Activated T-cell treated with anti-CD3 and anti-CD28 coated beads, Interleukin-2, amount 50 U/mL, for 4 hours (primary cell): Measurements from ENCODE around the gene AGBL3. TPM values are rescaled to one million over a fixed set of nuclear protein-coding genes. Genes with fewer than 3 reads are reported as not detected.
"Not testable (repeated sequence)": the region's sequence is repeated elsewhere in the genome, so short reads cannot be mapped to it uniquely, and the experiment has no call there.

Experiments used
- ATAC-seq, 2 donors: fragments of 200-7000 bp; cut with Tn5 transposase; one replicate each; pipeline ENCODE4 v1.10.0; 2021
- DNase-seq: peaks from one replicate; pipeline ENCODE4 v3.0.0-alpha.2; 2020
- H3K27me3 Mint-ChIP-seq: one replicate; pipeline ENCODE4 v1.8.0; 2021; ENCODE audit warnings: low read depth, mixed read lengths
- H3K36me3 Mint-ChIP-seq: one replicate; pipeline ENCODE4 v1.8.0; 2022; ENCODE audit warnings: mixed read lengths; ENCODE audit not compliant: insufficient read depth
- H3K4me1 Mint-ChIP-seq: one replicate; pipeline ENCODE4 v1.8.0; 2021; ENCODE audit warnings: low read depth, mixed read lengths
- H3K4me3 Mint-ChIP-seq: one replicate; pipeline ENCODE4 v1.8.0; 2021; ENCODE audit warnings: mild to moderate bottlenecking, moderate library complexity, mixed read lengths
- H3K9me3 Mint-ChIP-seq: one replicate; pipeline ENCODE4 v1.8.0; 2021; ENCODE audit warnings: mixed read lengths
- total RNA-seq, 3 donors: library from RNA; stranded (reverse); gene quantifications; one replicate each; pipeline ENCODE4 v1.2.1, GENCODE V29; 2021

The AGBL3 gene
- total RNA-seq, 3 donors from 2014 or later = 1.2 to 2.7 (median 2.1) TPM

GRCh38 chr7:135168489-135169140, 182.3 kb downstream of the AGBL3 start:
- DNase-seq = no peak
- Mint-ChIP-seq H3K4me3 (peak overlapping the region; percentile 96), H3K36me3 (peaks cover 23% of the 10 kb centered on the region)

GRCh38 chr7:135169141-135169963, 183.0 kb downstream of the AGBL3 start:
- DNase-seq = peak; percentile 50
- no peaks in the 10 kb centered on the region for H3K9me3 Mint-ChIP-seq
- H3K27me3 Mint-ChIP-seq = no peaks in the 10 kb centered on the region
- peak; percentile 2 to 15 for ATAC-seq
- H3K4me1 Mint-ChIP-seq = peaks cover 44% of the 10 kb centered on the region
- H3K36me3 Mint-ChIP-seq = peaks cover 17% of the 10 kb centered on the region
- peak overlapping the region; percentile 96 for H3K4me3 Mint-ChIP-seq

More at GRCh38 chr7:135168489-135169140, 182.3 kb downstream of the AGBL3 start:
- peaks cover 48% of the 10 kb centered on the region for H3K4me1 Mint-ChIP-seq
- no peak for ATAC-seq
- no peaks in the 10 kb centered on the region for H3K9me3 Mint-ChIP-seq
- H3K27me3 Mint-ChIP-seq = no peaks in the 10 kb centered on the region

DNA sequence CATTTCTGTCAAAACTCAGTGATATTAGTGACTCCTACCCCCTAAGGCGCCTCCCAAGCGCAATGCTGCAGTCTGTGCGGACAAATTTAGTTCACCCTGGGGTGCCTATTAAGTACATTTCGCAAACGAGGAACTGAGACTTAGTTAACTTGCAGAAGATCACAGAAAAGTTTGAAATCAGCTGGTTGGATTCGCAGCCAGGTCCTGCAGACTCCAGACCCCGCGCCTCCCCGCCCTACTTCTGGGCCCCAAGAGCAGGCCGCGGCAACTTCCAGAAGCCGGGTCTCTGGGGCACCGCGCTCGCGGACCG, 183.6 kb downstream of the AGBL3 start:
- H3K4me3 Mint-ChIP-seq = peak overlapping the region; percentile 96
- DNase-seq (no peak), ATAC-seq (no peak)
- H3K36me3 Mint-ChIP-seq = peaks cover 17% of the 10 kb centered on the region
- no peaks in the 10 kb centered on the region for H3K9me3 Mint-ChIP-seq
- H3K4me1 Mint-ChIP-seq = peaks cover 44% of the 10 kb centered on the region
- H3K27me3 Mint-ChIP-seq = no peaks in the 10 kb centered on the region

- H3K4me3 Mint-ChIP-seq = peak within 1 kb of the TSS; percentile 96
- H3K27me3 Mint-ChIP-seq = no peaks in the 10 kb centered on the region
- peaks cover 12% of the 10 kb centered on the region for H3K36me3 Mint-ChIP-seq
- DNase-seq (peak; percentile 88), ATAC-seq (peak; percentile 85 to 86)
- H3K4me1 Mint-ChIP-seq = peaks cover 44% of the 10 kb centered on the region
- no peaks in the 10 kb centered on the region for H3K9me3 Mint-ChIP-seq
These were observed 184.1 kb downstream of the AGBL3 start, which contains the start of gene CYREN for GRCh38 chr7:135170274-135170997. CYREN (minus strand) TSS chr7:135170707; CDS start chr7:135168922, 1,785 bp downstream.

DNA sequence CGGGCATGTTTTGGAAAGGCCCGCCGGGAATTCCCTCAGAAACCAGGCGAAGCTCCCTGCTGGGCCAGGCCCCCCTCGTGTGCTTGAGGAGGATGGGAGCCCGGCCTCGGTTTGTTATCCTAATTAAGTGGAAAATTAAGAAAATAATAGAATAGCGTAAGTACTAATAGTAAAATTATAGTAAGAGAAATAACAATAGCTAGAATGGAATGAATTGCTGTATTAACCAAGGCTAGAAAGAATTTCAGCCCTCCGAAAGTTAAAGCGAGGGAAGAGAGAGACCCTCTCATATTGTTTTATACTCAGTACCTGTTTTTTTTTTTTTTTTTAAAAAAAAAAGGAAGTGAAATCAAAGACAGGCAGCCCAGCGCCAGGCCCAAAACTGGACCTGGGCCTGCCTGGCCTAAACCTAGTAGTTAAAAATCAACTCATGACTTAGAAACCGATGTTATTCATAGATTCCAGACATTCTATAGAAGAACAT, 184.7 kb downstream of the AGBL3 start:
- H3K36me3 Mint-ChIP-seq = peaks cover 11% of the 10 kb centered on the region
- peaks cover 44% of the 10 kb centered on the region for H3K4me1 Mint-ChIP-seq
- peak overlapping the region; percentile 96 for H3K4me3 Mint-ChIP-seq
- not testable (repeated sequence) for H3K27me3 Mint-ChIP-seq, H3K9me3 Mint-ChIP-seq, ATAC-seq, DNase-seq

- not testable (repeated sequence) for ATAC-seq, DNase-seq, H3K9me3 Mint-ChIP-seq, H3K27me3 Mint-ChIP-seq
- Mint-ChIP-seq H3K4me1 (peaks cover 43% of the 10 kb centered on the region), H3K36me3 (peaks cover 18% of the 10 kb centered on the region), H3K4me3 (peak overlapping the region; percentile 96)
These were observed 185.4 kb downstream of the AGBL3 start for GRCh38 chr7:135171581-135172291.

DNA sequence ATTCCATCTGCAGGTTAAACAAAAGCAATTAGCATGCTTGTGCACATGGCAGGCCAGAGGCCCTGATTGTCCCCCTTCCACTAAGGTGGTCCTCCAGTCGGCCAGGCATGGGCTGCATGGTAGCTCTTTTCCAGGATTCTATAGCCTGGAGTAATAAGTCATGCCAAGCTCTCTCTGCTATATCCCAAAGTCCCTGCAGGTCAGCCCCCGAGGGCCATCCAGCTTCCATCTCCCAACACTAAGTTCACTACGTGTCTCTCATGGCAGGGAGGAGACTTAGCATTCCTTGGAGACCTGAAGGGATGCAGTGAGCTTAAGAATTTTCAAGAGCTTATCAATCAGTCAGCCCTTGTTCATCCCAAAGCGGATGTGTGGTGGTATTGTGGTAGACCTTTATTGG, 187.6 kb downstream of the AGBL3 start:
- not testable (repeated sequence) for H3K27me3 Mint-ChIP-seq, DNase-seq, ATAC-seq, H3K4me3 Mint-ChIP-seq, H3K9me3 Mint-ChIP-seq
- Mint-ChIP-seq H3K4me1 (peaks cover 24% of the 10 kb centered on the region), H3K36me3 (peaks cover 10% of the 10 kb centered on the region)

DNA sequence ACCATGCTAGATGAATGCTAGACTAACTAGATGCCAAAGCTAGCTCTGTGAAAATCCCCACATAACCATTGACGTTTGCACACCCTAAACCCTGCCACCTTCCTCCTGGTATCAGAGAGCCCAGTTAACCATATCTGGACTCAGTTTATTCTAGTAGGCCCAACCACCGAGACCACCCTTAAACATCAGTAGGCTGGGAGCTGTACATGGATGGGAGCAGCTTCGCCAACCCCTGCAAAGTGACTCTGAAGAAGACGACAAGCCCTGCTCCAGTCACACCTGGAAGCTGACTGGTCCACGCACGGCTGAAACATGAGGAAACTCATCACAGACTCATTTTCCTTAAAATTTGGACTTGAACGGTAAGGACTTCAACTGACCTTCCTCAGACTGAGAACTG, 188.6 kb downstream of the AGBL3 start:
- Mint-ChIP-seq H3K9me3 (peaks cover 3% of the 10 kb centered on the region), H3K4me1 (peaks cover 14% of the 10 kb centered on the region), H3K4me3 (no peak overlapping the region), H3K27me3 (no peaks in the 10 kb centered on the region), H3K36me3 (peaks cover 11% of the 10 kb centered on the region)
- no peak for ATAC-seq
- DNase-seq = no peak

DNA sequence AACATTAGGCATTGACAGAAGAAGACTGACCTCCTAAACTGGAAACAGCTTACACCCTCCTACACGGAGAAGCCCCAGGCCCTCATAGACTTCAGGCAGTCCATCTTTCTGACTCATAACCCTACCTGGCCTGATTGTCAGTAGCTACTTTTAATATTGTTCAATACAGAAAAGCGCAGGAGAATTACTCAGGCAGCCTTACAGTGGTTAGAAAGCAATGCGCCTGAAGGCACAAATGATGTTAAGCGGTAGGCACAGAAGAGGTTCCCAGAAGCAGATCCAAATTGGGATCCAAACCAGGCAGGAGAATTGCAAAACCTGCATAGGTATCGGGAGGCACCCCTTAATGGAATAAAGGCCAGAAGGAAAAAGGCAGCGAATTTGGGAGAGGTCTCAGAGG, 189.6 kb downstream of the AGBL3 start:
- DNase-seq (no peak), ATAC-seq (no peak)
- H3K36me3 Mint-ChIP-seq = peaks cover 14% of the 10 kb centered on the region
- H3K4me3 Mint-ChIP-seq = no peak overlapping the region
- peaks cover 5% of the 10 kb centered on the region for H3K9me3 Mint-ChIP-seq
- H3K27me3 Mint-ChIP-seq = no peaks in the 10 kb centered on the region
- H3K4me1 Mint-ChIP-seq = peaks cover 12% of the 10 kb centered on the region

DNA sequence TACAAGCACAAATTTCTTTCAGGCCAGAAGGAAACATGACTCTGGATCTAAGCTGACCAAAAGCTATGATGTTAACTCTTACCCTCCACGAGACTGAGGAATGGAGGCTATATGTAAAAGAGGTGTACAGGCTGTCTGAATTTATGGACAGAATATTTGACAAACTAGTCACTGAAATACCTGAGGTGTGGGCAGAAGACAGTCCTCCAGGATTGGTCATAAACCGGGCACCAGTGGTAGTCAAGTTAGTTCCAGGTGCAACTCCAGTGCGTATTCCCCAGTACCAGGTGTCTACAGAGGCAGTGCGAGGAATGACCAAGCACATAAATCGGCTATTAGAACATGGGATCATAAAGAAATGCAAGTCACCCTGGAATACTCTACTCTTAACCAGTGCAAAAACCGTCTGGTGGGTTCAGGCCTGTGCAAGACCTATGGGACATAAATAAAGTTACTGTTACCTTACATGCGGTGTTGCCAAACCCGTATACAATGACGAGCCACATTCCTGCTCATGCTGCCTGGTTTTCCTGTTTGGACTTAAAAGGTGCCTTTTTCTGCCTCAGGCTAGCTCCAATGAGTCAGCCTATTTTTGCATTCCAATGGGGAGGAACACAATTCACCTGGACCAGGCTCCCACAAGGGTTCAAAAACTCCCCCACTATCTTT, 190.9 kb downstream of the AGBL3 start:
- ATAC-seq (no peak), DNase-seq (no peak)
- H3K9me3 Mint-ChIP-seq = peaks cover 13% of the 10 kb centered on the region
- H3K4me1 Mint-ChIP-seq = peaks cover 2% of the 10 kb centered on the region
- H3K4me3 Mint-ChIP-seq = no peak overlapping the region
- no peaks in the 10 kb centered on the region for H3K27me3 Mint-ChIP-seq
- H3K36me3 Mint-ChIP-seq = peaks cover 24% of the 10 kb centered on the region

DNA sequence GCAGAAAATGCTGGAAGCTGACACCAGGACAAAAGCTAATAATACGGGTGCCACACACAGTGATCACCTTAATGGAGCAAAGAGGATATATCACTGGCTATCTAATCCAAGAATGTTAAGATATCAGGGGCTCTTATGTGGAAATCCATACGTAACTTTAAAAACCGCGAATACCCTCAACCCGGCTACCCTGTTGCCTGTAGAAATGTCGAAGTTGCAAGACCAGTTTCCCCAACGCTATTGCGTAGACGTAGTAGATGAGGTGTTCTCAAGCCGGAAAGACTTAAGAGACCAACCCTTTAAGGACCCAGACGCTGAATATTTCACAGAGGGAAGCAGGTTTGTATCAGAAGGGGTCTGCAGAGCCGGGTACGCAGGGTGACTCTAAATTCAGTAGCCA, 192.1 kb downstream of the AGBL3 start:
- no peak for DNase-seq
- Mint-ChIP-seq H3K4me1 (no peaks in the 10 kb centered on the region), H3K36me3 (peaks cover 35% of the 10 kb centered on the region), H3K9me3 (peaks cover 19% of the 10 kb centered on the region), H3K4me3 (no peak overlapping the region), H3K27me3 (no peaks in the 10 kb centered on the region)
- no peak for ATAC-seq

GRCh38 chr7:135179321-135179925, 193.1 kb downstream of the AGBL3 start:
- no peak overlapping the region for H3K4me3 Mint-ChIP-seq
- H3K27me3 Mint-ChIP-seq = no peaks in the 10 kb centered on the region
- H3K36me3 Mint-ChIP-seq = peaks cover 45% of the 10 kb centered on the region
- ATAC-seq = no peak
- no peak for DNase-seq
- no peaks in the 10 kb centered on the region for H3K4me1 Mint-ChIP-seq
- peaks cover 28% of the 10 kb centered on the region for H3K9me3 Mint-ChIP-seq

GRCh38 chr7:135180122-135180521, 193.8 kb downstream of the AGBL3 start:
- peaks cover 28% of the 10 kb centered on the region for H3K9me3 Mint-ChIP-seq
- DNase-seq (no peak), ATAC-seq (no peak)
- H3K4me3 Mint-ChIP-seq = no peak overlapping the region
- no peaks in the 10 kb centered on the region for H3K4me1 Mint-ChIP-seq
- no peaks in the 10 kb centered on the region for H3K27me3 Mint-ChIP-seq
- peaks cover 47% of the 10 kb centered on the region for H3K36me3 Mint-ChIP-seq
